ENCODE data around the gene LRP1B.

LRP1B gene

DNA sequence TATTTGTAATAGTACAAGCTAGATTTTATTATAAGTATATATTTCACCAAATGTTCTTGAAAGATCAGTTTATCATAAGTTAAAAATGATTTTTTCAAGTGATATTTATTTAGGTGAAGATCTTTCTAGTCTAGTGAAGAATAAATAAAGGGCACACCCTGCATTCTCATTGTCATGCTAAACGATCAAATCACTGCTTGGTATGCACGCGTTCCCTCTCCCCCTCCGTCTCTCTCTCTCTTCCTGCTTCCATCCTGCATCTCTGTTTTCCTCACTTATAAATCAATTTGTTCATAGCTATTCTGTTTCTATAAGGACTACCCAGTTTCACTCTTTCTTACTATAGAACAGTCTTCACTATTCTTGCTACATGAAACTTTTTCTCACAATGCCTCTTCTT, 1067.4 kb downstream of the LRP1B start:
- DNase-seq = no peak

GRCh38 chr2:141062443-141062842, 1068.4 kb downstream of the LRP1B start:
- DNase-seq = no peak

DNA sequence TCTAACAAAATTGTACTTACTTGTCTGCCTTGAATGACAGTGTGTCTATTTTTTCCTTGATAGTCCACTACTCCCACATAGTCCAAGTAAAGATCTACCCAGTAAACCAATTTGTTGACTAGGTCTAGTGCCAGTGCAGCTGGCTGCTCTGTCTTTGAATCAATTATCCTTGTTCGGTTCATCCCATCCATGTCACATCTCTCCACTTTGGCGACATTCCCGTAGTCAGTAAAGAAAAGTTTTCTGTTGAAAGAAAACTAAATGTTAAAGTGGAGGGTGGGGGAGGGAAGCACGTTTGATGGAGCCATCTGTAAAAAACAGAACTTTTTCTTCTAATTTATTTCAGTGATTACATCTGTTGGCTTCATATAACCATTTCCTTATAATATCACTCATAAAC, 1068.8 kb downstream of the LRP1B start:
- DNase-seq = no peak

GRCh38 chr2:141058556-141058955, 1072.3 kb downstream of the LRP1B start:
- DNase-seq = no peak

DNA sequence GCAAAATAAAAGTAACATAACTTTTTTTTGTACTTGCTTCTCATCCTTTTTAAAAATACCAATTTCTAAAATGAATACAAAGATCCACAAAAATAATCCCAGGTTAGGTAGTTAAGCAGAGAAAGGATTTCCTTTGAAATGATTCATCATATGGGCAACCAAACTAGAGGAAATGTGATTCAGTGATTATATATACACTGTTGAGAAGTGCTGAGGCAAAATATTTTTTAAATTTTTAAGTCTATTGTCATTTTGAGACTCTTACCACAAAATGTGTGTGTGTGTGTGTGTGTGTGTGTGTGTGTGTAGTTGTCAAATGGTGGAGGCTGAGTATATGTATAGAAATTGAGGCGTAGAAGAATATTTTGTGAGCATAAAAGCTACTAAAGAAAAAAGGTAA, 1075.3 kb downstream of the LRP1B start:
- DNase-seq = no peak

DNA sequence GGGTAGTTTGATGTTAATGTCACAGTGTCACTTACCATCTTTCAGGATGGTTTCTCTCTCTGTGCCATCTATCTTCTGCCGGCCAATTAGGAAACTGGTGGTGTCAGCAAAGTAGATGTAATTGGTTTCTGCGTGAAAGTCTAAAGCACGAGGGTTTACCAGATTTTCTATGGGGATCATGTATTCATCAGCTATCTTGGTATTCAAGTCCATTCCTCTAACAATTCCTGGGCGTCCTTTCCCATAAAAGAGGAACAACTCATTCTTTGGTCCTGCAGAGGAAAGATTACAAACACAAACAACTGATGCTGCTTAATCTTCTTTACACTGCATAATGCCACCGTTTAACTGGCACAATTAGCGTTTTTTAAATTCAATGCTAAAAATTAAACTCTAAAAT, 1081.9 kb downstream of the LRP1B start:
- DNase-seq = no peak

GRCh38 chr2:141041281-141041680, 1089.5 kb downstream of the LRP1B start:
- DNase-seq = no peak

GRCh38 chr2:141038341-141038740, 1092.5 kb downstream of the LRP1B start:
- no peak for DNase-seq

- DNase-seq = no peak
Observed at GRCh38 chr2:141037361-141037760, 1093.5 kb downstream of the LRP1B start.

DNA sequence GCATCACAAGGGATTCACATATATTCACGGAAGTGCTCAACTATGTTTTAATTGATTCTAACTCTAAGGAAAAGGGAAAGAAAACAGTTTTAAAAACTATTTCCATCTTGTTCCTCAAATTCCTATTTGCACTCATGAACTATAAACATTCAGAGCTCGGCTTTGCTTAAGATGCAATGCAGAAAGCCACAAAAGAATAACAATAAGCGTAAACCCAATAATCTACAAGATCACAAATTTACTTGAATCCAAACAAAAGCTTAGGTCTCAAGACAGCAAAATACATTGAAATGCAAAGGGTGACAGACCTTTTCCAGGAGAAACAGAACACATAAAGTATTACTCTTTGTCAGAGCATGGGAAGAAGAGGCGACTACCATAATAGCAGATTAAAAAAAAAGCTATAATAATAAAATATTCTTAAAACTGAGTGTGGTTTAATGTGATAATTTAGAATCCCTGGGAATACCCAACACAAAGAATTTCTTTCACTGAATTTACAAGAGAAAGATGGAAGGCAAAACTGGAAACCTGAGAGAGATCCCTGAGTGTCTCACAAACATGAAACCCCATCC, 1094.9 kb downstream of the LRP1B start:
- DNase-seq = no peak

DNA sequence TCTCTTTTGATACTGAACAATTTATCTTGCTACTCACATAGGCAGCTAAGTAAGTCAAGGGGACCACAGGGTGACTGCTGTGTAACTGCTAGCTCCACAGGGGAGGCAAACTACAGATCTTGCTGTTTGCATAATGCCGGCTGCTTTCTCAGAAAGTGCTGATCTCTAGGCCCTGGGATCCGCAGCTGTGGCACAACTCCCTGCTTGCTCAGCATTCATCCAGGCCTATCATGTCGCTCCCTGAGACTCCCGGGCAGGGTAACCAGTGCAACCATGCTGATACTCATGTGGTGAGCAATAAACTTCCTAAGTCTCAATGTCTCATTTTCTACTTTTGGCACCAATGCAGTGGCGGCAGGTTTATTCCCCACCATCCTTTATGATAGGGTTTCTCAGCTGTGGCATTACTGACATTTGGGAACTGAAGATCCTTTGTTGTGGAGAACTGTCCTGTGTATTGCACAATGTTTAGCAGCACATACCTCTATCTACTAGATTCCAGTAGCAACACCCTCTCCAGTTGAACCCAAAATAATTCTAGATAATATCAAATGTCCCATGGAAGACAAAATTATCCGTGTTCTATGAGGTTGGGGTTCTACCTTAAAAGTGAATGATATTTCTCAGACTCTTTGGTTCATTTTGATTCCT, 1101.3 kb downstream of the LRP1B start:
- DNase-seq = no peak

- no peak for DNase-seq
Observed at GRCh38 chr2:141027221-141027620, 1103.6 kb downstream of the LRP1B start.

GRCh38 chr2:141021611-141022010, 1109.2 kb downstream of the LRP1B start:
- DNase-seq = no peak

DNA sequence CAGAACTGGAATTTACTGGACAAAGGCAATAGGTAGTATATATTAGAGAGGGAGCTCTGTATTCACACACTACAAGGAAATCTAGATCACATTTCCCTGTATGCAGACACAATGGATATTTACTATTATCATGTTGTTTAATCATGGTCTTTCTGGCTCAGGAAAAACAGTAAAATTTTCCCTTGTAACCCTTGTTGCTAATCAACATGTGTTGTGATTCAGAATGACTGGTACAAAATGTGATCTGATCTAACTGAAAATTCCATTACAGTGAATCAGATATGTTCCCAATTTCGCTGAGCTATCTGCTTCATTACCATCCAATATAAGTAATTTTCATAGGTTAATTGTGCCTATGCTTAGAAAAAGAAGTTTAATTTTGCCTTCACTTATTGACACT, 1109.7 kb downstream of the LRP1B start:
- DNase-seq = no peak

- DNase-seq = no peak
Observed at GRCh38 chr2:141020346-141020745, 1110.5 kb downstream of the LRP1B start.

DNA sequence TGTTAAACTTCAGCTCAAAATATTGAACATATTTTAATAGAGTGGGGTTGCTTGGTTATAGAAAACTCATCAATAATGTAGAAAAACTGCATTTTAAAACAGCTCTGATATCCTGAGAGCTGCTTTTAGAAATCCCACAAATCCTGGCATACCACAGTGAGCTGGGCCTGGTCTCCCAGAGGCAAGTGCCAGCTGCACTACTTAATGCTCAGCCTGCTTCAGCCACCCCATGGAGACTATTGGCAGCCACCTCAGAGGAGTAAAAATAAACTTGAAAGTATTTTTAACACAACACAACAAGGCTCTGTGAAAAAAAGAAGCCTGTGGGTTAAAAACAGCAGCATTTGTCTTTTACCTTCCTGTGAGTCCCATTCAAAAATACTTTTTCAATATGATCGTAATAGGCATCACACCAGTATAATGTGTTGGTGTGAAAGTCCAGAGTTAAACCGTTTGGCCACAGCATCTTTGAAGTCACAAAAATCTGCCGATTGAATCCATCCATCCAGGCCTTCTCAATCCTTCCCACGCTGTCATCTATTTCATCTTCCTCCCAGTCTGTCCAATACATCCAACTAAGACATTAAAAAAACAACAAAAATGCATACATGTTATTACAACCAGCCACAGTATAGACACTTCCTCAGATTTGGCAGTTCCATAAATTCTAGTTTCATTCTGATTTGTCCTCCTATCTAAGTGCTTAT, 1115.3 kb downstream of the LRP1B start:
- DNase-seq = no peak

DNA sequence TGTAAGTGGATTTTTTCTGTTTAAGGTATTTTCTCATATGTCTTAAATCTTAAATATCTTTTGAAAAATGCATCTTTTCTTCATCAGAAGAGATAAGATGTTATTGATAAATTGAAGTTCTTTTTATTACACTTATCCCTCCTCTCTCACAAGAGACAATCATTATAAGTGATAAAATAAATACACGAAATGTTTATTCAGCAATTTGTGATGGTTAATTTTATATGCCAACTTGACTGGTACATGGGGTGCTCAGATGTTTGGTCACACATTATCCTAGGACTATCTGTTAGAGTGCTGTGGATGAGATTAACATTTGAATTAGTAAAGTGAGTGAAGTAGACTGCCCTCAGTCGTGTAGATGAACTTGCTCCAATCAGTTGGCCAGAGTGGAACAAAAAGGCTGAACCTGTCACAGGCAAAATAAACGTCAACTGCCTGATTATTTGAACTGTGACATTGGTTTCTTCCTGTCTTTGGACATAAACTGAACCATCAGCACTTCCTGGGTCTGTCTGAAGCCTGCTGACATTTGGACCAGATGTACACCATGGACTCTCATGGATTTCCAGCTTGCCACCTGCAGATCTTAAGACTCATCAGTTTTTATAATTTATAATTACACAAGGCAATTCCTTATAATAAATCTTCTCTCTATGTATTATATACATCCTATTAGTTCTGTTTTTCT, 1126.7 kb downstream of the LRP1B start:
- DNase-seq = no peak

DNA sequence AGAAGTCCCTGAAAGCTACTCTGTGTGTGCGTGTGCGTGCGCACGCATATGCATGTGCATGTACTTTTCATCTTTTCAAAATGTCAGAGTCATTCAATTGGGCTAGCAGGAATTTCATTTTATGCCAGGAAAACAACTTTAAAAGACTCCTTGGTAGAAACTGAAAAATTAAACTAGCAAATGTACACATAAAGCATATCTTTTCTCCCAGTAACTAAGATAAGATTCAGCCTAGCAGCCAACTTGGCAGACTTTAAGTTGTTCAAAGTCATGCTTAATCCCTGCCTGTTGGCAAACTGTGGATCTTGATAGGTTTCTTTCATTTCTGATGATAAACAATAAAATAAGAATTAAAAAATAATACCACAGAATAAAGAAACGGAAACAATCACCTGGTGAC, 1129.1 kb downstream of the LRP1B start:
- DNase-seq = no peak

DNA sequence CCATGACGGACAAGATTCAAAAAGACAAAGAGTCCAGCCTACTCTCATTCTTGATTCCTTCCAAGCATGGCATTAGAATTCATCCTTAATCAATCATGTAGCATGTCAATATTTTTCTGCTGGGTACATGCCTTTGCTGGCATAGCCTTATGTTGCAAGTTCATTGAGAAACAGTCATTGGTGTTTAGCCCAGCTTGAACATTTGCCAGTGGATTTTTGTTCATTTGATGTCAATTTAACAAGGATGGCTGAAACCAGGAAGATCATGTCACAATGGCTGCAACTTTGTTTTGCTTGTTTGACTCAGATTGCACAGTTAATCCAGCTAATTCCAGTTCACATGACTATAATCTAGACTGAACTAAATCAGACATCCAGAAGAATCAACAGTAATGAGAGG, 1132.2 kb downstream of the LRP1B start:
- no peak for DNase-seq

GRCh38 chr2:140998017-140998416, 1132.8 kb downstream of the LRP1B start:
- DNase-seq = no peak

GRCh38 chr2:140994856-140995255, 1136.0 kb downstream of the LRP1B start:
- DNase-seq = no peak

DNA sequence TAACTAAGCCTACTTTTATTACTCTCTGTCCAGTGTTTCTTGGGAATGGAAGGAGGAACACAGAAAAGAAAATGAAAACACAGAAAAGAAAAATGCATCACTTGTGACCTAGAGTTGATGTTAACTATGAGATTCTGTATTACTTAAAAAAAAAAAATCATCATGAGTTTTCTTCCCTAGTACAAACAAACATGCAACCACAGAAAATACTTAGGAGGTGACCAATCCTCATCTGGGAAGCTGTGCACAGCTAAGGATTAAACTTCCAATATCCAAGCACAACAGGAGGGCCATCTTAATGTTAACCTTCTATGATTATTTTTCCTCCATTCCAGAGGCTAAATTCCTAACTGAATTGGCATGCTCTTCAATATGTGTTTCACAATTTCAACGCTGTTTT, 1140.4 kb downstream of the LRP1B start:
- DNase-seq = no peak

DNA sequence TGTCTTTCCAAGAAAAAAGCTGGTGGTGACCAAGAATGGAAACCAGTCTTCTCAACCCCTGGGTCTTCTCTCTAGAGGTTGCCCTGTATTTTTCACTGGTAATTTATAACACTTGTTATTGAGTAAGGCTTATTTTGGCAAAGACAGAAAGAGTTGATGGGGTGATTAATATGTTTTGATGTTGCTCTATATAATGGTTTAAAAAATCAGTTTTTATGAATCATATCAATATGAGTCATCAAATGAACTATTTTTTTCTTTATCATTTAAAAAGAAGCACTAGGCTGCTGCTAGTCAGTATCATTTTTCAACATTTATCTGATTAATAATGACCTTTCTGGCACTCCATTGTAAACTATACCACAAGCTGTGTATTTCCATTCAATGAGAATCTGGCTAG, 1142.2 kb downstream of the LRP1B start:
- no peak for DNase-seq

DNA sequence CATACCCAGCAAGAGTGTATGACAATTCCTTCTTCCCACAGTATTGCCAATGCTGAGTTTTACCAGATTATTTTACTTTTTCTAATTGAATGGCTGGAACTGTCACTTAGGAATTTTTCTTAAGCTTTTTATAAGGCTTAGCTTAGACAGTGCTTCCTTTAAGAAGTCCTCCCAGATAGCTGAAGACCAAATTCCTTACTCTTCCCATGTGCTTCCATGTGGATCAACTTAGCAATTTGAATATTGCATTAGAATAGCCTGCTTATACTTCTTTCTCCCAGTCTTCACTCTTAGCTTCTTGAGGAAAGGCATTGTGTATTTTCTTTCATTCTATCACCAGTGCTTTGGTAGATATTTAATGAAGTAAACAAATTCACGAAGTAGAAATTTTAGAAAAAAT, 1144.4 kb downstream of the LRP1B start:
- DNase-seq = no peak
